NCI-H2029 (cell line): ENCODE data around the gene POLD1.
"Not testable (repeated sequence)": the region's sequence is repeated elsewhere in the genome, so short reads cannot be mapped to it uniquely, and the experiment has no call there.

Experiments used
- DNase-seq: peaks from one replicate; lab custom pipeline; 2025; lab: John Stamatoyannopoulos, UW

Gene POLD1

DNA sequence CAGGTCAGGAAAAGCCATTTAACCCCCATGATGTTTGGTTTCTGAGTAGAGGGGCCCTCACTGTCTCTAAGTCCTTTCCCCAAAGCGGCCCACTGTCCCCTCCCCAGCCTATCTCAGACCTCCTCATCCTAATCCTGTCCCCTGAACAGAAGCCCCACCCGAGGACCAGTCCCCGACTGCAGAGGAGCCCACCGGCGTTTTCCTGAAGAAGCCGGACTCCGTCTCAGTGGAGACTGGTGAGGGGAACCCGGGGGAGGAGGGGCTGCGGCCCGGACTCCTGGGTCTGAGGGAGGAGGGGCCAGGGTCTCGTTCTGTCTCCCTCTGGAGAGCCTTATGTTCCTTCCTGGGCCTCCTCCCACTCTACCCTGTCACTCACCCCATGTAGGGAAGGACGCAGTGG lies 51.5 kb downstream of the POLD1 start:
- no peak for DNase-seq

DNA sequence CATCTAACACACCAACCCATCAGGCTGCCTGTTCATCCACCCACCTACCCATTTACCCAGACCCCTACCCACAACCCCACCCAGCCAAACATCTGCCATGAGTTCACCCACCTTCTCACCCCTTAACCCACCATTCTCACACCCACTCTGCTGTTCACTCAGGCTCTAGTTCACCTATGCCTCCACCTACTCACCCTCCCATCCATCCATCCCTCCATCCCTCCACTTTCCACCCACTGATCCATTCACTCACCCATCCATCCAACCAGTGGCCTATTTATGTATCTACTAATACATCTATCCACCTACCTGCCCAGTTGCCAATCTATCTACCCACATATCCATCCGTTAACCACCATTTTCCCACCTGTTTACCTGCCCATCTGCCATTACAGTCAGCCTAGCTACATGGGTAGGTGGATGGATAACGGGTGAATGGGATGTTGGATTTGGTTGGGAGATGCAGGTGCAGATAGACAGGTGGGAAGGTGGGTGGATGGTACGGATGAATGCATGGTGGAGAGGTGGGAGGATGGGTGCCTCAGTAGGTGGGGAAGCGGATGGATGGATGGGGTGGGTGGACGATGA lies 53.8 kb downstream of the POLD1 start:
- no peak for DNase-seq

DNA sequence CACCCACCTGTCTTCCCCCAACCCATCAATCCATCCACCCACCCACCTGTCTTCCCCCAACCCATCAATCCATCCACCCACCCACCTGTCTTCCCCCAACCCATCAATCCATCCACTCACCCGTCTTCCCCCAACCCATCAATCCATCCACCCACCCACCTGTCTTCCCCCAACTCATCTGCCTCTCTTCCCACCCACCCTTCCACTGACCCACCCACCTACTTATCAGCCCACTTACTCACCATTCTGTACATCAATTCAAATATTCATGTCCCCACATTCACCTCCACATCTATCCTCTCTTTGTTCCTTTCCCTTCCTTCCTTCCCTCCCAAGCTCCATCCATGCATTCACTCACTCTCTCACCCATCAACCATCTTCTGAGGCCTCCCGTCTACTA lies 55.0 kb downstream of the POLD1 start:
- not testable (repeated sequence) for DNase-seq

DNA sequence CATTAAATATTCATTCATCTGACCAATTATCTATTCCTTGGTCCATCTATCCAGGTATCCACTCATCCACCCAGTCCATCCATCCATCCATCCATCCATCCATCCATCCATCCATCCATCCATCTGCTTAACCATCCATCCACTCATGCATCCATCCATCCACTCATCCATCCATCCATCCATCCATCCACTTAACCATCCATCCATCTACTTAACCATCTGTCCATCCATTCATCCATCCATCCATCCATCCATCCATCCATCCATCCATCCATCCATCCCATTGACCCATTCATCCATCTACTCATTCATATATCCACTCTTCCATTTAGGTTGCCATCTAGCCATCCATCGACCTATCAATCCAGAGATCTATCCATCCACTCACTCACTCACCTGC lies 59.9 kb downstream of the POLD1 start:
- DNase-seq: no peak

DNA sequence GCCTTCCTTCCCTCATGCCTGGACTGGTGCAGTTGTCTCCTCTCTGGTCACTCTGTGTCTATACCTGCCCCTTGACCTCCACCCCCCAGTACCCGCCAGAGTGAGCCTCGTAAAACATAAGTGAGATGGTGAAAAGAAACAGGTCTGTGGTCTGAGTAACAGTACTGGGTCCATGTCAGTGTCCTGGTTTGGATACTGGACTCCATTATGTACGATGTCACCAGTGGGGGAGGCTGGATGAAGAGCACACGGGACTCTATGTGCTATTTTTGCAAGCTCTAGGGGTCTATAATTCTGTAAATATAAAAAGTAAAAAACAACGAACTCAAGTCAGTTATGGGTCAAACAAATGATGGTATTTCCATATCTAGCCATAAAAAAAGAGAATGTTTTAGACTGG lies 62.9 kb downstream of the POLD1 start:
- no peak for DNase-seq

DNA sequence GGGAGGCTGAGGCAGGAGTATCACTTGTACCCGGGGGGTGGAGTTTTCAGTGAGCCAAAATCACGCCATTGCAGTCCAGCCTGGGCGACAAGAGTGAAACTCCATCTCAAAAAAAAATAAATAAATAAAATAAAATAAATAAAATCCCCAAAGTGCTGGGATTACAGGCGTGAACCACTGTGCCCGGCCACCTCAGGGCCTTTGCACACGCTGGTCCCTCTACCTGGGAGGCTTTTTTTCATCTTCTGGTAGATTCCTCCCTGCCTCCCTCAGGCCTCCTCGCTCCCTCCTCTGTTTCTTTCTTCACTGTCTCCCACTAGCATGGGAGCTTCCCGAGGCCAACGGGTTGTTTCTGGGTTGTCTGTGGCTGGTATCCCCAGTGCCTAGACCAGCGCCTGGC lies 63.6 kb downstream of the POLD1 start:
- DNase-seq: no peak

DNA sequence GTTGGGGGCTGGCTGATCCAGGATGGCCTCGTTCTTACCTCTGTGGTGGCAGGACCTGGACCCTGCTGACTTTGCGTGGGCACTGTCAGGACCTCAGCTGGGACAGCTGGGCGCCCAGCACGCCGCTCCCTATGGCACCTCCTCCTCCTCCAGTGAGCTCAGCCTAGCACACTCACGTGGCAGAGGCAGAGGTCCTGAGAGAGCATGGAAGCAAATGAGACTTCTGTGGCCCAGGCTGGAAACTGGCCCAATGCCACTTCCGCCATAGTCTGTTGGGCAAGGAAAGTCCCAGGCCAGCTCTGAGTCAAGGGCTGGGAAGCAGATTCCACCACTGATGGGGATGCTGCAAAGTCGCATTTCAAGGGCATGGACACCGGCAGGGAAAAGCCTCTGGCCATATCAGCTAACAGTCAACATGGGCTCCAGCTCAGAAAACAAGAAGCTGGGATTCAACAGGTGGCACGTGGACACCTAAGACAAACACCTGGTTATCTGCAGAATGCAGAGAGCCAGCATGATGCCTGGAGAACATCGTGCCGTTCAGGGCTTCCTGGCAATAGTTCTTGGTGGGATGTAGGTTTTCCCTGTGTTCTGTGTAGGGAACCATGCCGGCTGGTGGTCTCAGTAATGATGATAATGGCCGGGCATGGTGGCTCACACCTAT lies 65.2 kb downstream of the POLD1 start:
- no peak for DNase-seq

DNA sequence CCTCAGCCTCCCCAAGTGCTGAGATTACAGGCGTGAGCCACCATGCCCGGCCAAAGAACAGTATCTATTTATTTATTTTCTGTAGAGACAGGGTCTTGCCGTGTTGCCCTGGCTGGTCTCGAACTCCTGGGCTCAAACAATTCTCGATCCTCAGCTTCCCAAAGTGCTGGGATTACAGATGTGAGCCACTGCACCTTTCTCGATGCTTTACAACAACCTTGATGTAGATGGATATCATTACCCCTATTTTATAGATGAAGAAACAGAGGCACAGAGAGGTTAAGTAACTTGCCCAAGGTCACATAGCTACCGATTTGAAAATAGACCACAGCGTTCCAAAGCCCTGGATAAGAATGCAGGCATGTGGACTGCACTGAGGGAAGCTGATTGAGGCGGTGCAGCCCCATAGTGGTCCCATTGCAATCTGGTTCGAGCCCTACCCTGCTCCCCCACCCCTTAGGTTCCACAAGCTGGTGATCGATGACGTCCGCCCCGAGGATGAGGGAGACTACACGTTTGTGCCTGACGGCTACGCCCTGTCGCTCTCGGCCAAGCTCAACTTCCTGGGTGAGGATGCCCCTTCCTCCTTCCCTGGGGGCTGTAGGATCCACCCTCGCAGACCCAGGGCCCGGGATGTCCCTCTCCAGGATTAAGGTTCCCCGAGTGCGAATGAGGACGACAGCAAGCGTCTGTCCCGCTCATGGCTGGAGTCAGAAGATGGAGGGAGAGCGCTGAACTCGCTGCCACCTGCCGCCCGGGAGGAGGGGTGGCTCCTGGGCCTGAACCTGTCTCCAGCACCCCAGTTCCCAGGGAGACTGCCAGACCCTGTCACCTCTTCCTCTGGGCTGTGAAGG lies 66.4 kb downstream of the POLD1 start:
- no peak for DNase-seq

DNA sequence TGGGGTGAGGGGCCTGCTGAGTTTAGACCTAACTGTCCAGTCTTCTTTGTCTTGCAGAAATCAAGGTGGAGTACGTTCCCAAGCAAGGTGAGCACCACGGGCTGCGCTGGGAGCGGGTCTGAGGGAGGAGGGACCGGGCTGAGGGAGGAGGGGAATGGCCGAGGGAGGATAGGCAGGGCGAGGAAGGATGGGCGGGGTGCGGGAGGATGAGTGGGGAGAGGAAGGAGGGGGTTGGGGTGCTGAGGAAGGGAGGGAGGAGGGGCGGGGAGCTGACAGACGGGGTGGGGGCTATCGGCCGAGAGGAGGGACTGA lies 67.0 kb downstream of the POLD1 start:
- no peak for DNase-seq

DNA sequence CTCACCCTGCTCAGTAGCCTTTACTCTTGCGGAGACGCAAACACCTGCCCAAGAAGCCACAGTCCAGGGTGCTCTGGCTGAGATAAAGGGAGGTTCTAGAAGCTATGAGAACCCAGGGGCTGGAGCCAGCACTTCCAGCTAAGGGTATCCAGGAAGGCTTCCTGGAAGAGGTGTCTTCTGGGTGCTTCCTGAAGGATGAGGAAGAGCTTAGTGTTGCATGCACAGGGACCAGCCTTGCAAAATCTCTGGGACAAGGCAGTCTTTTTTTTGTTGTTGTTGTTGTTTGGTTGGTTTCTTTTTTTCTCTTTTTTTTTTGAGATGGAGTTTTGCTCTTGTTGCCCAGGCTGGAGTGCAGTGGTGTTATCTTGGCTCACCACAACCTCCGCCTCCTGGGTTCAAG lies 69.1 kb downstream of the POLD1 start:
- DNase-seq: no peak

DNA sequence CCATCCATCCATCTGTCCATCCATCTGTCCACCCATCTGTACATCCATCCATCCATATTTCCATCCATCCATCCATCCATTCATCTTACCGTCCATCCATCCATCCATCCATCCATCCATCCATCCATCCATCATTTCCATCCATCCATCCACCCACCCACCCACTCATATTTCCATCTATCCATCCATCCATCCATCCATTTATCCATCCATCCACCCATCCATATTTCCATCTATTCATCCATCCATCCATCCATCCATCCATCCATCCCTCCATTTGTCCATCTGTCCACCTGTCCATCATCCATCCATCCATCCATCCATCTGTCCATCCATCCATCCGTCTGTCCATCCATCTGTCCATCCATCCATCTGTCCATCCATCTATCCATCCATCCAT lies 71.8 kb downstream of the POLD1 start:
- no peak for DNase-seq

DNA sequence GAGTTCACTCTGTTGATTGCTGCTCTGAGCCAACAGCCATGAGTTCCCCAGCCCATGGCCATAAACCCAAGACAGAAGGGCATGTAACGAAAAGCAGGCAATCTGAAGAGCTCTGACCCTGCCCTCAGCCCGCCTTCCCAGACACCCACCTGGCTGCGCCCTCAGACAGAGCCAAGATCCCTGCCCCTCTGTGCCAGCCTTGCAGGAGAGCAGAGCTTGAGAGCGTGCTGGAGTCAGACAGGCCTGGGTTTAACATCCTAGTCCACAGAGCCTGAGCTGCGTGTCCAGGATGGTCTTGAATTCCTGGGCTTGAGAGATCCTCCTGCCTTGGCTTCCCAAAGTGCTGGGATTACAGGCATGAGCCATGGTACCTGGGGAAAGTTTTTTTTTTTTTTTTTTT lies 73.2 kb downstream of the POLD1 start:
- DNase-seq: no peak

DNA sequence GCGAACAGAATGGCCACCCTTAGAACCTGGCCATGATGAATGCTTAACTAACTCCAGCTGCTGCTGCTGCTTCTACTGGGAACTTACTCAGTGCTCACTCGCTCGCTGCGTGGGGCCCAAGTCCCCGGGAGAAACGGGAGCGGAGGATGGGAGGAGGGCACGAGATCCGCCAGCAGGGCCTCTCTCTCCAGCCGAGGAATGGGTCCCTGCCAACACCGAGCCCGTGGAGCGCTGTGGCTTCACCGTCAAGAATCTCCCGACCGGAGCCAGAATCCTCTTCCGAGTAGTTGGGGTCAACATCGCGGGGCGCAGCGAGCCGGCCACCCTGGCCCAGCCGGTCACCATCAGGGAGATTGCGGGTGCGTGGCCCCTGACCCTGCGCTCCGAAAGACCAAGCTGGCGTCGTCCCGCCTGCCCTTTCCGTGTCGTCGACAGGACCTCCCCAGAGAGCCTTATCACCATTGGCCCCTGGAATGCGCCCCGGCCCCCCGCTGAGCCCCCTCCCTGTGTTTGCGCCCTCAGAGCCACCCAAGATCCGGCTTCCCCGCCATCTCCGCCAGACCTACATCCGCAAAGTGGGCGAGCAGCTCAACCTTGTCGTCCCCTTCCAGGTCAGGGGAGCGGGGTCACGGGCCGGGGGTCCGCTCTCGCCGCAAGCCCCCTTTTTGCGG lies 74.4 kb downstream of the POLD1 start:
- DNase-seq: no peak

DNA sequence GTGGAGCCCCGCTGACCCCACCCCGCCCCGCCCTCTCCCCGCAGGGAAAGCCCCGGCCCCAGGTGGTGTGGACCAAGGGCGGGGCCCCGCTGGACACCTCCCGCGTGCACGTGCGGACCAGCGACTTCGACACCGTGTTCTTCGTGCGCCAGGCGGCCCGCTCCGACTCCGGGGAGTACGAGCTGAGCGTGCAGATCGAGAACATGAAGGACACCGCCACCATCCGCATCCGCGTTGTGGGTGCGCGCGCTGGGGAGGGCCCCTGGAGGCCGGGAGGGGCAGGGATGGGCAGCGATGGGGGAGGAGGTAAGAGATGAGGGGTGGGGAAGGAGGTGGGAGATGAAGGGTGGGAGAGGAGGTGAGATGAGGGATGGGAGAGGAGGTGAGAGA lies 74.9 kb downstream of the POLD1 start:
- DNase-seq: no peak

DNA sequence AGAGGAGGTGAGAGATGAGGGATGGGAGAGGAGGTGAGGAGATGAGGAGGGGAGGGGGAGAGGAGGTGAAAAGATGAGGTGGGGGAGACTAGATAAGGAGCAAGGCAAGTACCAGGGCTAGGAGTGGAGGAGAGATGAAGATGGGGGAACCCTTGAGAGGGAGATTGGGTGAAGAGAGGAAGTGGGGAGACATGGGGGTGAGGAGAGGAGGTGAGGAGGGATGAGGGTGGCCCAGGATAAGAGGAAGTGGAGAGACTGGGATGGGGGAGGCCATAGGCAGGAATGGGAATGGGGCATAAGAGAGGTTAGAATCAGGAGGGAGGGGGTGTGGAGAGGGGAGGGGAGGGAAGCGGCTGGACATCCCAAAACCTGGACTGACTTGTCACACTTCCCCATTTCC lies 75.5 kb downstream of the POLD1 start:
- DNase-seq: no peak

DNA sequence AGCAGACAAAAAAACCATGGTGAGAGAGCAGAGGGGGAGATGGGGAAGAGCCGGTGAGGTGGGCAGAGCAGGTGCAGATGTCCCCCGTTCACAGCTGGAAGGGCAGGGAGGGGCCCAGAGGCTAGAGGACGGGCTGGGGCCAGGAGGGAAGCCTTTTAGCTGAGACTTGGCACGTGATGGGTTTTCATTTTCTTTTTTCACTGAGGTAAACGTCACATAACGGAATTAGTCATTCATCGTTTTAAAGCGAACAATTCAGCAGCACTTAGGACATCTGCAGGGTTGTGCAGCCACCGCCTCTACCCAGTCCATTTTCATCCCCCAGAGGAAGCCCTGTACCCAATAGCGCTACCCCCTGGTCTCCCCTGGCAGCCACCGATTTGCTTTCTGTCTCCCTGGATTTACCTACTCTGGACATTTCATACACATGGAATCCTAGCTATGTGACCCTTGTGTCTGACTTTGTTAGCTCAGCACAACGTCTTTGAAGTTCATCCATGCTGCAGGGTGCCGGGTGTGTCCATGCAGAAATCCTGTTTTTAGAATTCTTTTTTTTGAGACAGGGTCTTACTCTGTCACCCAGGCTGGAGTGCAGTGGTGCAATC lies 76.1 kb downstream of the POLD1 start:
- DNase-seq: no peak

DNA sequence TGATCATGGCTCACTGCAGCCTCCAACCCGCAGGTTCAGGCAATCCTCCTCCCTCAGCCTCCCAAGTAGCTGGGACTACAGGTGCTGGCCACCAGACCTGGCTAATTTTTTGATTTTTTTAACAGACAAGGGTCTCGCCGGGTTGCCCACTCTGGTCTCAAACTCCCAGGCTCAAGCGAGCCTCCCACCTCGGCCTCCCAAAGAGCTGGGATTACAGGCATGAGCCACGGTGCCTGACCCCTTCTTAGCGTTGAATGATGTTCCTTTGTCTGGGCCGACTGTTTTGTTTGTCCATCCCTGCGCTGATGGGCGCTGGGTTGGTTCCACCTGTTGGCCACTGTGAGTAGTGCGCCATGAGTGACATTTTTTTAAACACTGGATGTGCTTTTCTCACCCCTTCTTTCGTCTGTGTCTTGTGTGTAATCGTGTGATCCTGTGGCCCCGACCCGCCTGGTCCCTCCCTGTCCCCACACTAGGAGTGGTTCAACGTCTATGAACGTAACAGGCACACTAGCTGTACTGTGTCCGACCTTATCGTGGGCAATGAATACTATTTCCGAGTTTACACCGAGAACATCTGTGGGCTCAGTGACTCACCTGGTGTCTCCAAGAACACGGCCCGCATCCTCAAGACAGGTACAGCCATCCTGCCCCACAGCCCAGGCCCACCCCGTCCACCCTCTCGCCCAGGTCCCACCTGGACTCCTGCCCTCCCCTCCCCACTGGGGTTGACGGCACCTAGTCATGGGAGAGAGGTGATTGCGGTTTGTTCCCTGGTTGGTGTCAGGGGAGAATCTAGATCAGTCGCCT lies 77.1 kb downstream of the POLD1 start:
- DNase-seq: peak; percentile 33

DNA sequence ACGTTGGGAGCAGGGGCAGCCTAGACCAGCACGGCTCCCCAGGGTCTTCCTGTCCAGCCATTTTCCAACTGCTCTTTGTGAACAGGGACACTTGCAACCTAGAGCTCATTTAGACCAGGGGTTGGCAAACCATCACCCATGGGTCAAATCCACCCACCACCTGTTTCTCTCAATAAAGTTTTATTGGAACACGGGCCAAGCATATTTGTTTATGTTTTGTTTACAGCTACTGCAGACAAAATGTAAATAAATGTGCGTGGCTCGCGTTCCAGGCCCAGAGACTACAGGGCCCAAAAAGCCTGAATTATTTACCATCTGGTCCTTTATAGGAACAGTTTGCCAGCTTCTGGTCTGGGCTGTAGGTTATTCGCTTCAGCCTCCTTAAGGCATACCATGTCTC lies 78.8 kb downstream of the POLD1 start:
- DNase-seq: no peak

DNA sequence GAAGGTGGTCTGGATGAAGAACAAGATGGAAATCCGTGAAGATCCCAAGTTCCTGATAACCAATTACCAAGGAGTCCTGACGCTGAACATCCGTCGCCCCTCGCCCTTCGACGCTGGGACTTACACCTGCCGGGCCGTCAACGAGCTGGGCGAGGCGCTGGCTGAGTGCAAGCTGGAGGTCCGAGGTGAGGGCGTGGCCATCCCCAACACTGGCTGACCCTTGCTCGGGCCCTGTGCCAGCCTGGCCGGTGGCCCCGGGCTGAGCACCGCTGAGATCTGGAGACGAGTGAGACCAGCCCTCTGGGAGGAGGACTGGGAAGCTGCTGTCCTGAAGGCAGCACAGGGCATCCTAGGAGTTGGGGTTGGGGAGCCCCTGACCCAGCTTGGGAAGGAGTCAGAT lies 80.2 kb downstream of the POLD1 start:
- DNase-seq: no peak

DNA sequence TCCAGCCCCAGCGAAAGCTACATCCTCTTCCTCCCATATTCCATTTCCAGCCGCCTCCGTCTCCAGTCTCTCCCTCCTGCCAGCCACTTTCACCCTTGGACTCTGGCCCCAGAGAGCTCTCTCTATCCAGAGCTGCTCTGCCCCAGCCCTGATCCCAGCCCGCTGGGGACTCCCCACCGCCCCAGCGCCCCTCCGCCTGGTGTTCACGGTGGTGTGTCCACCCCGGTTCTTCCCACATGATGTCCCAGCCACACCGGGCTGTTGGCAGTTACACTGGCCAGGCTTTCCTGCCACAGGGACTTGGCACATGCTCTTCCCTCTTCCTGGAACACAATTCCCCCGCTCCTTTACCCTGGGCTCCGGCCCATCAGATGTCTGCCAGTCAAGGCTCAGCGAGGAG lies 80.9 kb downstream of the POLD1 start:
- no peak for DNase-seq

DNA sequence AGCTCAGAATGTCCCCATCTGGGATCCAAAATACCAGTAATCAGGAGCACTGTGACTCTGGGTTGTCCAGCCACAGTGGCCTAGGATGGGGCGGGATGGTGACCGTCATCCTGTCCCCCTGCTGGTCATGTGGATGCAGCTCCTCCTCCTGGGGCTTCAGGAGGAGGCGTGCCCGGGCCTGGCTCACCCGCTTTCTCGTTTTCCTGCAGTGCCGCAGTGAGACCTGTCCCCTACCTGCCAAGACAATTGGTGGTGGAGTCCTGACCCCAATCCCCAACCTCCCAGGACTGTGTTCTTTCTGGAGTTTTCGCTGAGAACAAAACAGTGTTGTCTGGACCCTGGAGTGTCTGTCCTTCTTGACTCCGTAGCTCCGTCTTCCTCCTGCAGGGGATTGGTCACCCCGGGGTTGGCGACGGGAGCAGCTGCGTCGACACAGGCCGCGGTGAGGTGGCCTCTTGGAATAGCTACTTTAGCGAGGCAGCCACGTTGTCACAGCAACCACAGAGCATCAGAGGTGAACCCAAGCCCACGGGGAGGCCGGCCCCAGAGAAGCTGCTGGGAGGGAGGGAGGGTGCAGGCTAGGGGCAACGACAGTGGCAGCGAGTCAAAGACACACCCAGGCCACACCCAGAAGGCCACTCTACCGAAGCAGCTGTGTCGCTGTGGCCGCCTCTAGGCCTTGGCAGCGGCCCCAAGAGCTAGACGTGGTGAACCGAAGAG lies 82.0 kb downstream of the POLD1 start:
- peak; percentile 77 for DNase-seq
